ENCODE data around the gene GSE1.
A peak's percentile ranks its signal among the peaks of the same experiment; 100 is the strongest.

Gene GSE1

GRCh38 chr16:85601730-85602401 lies 11.3 kb upstream of the GSE1 start:
- DNase-seq (ENCODE audit: low read depth, low spot score) = no peak
- no peak overlapping the region for H3K4me3 ChIP-seq (ENCODE audit: low read length)

DNA sequence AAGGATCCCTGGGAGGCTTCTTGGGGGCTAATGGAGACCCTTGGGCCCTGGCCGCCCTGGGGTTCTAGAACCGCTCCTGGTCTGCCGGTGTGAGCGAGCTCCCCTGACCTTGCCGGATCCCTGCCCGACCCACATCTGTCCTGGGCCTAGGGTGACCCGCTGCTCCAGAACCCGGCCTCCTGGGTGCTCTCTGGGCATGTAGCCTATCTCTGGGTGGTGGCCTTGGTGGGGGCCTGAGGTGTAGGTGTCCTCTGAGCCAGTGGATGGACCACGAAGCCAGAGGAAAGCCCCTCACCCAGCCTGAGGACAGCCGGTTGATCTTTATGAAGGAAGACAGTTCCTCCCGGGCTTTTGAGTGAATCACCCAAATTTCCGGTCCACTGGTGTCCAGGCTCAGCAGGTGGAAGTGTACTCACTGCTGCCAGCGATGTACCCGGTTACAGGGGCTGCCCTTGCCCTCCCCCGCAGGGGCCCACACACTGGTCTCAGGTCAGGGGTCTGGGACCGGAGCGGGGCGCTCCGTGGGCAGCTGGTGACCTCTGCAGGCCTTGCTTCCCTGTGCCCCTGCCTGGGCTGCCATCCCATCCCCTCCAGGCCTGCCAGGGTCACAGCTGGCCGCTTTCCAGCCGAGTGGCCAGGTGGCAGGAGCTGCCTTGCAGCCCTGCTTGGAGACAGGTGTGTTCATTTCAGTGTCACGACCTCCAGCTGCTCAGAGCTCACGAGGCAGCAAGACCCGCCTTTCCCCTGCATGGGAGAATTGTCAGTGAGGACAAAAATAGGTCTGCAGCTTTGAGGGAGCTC lies 10.5 kb upstream of the GSE1 start:
- no peak overlapping the region for H3K4me3 ChIP-seq (ENCODE audit: low read length)
- DNase-seq (ENCODE audit: low read depth, low spot score) = no peak

DNA sequence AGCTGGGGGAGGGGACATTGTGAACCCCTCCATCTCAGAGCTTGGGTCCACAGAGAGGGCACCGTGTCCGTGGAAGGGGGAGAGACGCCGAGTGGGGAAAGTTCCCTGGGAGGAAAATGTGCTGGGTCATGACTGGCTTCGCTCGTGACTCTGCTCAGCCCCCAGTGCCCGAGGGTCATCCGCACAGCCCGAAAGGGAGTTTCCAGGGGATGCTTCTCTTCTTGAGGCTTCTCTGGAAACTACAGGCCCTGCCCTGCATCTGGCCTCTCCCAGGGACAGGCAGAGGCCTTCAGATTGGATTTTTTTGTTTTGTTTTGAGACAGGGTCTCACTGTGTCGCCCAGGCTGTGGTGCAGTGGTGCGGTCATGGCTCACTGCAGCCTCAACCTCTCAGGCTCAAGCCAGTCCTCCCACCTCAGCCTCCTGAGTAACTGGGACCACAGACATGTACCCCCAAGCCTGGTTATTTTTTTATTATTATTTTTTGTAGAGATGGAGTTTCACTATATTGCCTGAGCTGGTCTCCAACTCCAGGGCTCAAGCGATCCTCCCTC lies 9.8 kb upstream of the GSE1 start:
- DNase-seq (ENCODE audit: low read depth, low spot score) = no peak
- no peak overlapping the region for H3K4me3 ChIP-seq (ENCODE audit: low read length)

DNA sequence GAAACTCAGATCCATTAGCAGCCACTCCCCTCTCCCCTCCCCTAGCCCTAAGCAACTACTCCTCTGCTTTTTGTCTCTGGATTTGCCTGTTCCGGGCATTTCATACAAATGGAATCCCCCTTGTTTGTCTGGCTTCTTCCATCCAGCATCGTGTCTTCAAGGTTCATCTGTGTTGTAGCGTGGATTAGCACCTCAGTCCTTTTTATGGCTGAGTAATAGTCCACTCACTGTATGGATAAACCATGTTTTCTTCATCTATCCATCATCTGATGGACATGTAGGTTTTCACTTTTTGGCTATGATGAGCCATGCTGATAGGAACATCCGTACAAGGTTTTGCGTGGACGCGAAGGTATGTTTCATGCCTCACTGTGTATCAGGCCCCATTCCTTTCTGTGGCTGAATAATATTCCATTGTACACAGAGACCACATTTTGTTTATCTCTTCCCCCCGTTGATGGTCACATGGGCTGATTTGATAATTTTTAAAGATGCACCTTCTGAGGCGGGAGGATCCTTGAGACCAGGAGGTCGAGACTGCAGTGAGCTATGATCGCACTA lies 8.9 kb upstream of the GSE1 start:
- H3K4me3 ChIP-seq (ENCODE audit: low read length) = no peak overlapping the region

GRCh38 chr16:85605051-85605911 lies 7.8 kb upstream of the GSE1 start:
- no peak for DNase-seq (ENCODE audit: low read depth, low spot score)

More for the DNA sequence above, 8.9 kb upstream of the GSE1 start:
- no peak for DNase-seq (ENCODE audit: low read depth, low spot score)

GRCh38 chr16:85605912-85606841 lies 6.9 kb upstream of the GSE1 start:
- no peak overlapping the region for H3K4me3 ChIP-seq (ENCODE audit: low read length)
- no peak for DNase-seq (ENCODE audit: low read depth, low spot score)

More at GRCh38 chr16:85605051-85605911, 7.8 kb upstream of the GSE1 start:
- no peak overlapping the region for H3K4me3 ChIP-seq (ENCODE audit: low read length)

- no peak for DNase-seq (ENCODE audit: low read depth, low spot score)
- peak overlapping the region; percentile 45 for H3K4me3 ChIP-seq (ENCODE audit: low read length)
Measured at GRCh38 chr16:85606904-85607303, 6.2 kb upstream of the GSE1 start.

DNA sequence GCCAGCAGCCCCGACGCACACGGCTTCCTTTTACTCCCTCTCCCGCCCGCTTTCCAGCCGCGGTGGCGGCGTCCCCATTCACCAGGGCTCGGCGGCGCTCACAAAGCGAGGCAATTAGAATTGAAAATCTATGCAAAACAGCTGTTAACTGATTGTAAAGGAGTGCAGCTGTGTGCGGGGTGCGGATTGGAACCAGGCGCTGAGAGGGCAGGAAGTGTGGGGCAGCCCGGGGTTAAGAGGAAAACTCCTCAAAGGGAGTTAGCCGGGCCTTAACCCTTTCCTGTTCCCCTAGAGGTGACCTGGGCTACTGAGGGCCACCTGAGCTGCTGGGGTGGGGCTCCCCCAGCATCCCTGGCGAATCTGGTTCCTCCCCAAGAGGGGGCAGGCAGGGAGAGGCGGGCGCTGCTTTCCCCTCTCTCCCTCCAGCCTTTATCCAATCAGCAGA lies 5.8 kb upstream of the GSE1 start:
- peak; percentile 87 for DNase-seq (ENCODE audit: low read depth, low spot score)
- peak overlapping the region; percentile 45 for H3K4me3 ChIP-seq (ENCODE audit: low read length)

DNA sequence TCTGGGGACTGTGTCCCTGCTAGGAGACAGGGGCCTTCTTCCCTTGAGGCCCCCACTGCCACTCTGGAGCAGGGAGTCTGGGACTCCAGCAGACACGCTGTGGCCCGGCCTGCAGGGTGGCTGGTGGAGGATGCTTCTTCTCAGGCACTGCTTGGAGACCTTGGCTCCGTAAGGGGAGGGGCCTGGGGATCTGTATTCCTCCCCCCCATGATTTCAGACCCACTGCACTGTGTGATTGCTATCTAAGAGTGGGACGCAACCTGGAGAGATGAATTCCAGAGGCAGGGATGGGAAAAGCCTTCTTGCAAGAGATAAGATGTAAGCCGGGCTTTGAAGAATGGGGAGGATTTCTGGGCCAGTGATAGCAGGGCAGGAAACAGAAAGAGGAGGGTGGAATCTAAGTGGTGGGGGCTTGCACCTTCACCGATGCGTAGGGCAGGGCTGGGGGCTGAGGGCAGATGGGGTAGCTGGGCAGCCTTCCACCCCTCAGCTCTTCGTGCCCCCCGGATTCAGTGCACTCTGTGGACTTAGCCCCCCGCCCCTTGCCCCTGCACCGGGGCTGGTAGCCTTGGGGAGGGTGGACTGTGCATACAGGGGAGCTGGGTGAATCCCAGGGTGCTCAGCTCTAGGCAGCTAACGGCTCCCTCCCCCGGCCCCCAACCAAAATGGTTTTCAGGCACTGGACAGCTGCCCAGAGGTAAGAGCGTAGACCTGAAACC lies 5.2 kb upstream of the GSE1 start:
- DNase-seq (ENCODE audit: low read depth, low spot score) = peak; percentile 45
- H3K4me3 ChIP-seq (ENCODE audit: low read length) = peak overlapping the region; percentile 45

GRCh38 chr16:85608515-85608885 lies 4.6 kb upstream of the GSE1 start:
- no peak overlapping the region for H3K4me3 ChIP-seq (ENCODE audit: low read length)
- DNase-seq (ENCODE audit: low read depth, low spot score) = no peak

DNA sequence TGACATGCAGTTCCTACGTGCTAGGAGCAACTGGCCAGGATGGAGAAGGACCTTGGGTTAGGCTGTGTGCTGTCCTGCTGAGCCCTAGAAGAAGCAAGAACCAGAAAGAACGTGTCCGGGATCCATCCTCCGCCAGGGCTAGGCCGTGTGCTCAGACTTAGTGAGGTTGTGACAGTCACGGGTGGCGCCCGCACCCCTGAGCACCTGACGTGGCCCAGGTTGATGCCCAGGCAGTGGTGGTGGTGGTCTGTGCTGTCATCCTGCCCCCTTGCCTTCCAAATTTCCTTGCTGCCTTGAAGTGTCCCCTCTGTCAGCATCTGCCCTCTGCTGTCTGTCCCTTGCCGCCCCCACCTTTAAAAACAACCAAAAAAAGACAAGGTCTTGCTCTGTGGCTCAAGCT lies 4.2 kb upstream of the GSE1 start:
- H3K4me3 ChIP-seq (ENCODE audit: low read length) = no peak overlapping the region
- no peak for DNase-seq (ENCODE audit: low read depth, low spot score)

DNA sequence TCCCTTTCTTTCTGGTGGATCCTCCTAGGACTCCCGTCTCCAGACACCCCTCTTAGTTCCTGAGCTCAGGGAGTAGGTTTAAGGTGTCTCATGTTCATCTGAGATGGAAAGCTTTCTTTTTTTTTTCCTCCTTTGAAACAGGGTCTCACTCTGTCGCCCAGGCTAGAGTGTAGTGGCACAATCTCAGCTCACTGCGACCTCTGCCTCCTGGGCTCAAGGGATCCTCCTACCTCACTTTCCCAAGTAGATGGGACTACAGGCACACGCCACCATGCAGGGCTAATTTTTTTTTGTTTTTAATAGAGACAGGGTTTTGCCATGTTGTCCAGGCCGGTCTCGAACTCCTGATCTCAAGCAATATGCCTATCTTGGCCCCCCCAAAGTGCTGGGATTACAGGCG lies 3.6 kb upstream of the GSE1 start:
- DNase-seq (ENCODE audit: low read depth, low spot score) = no peak
- H3K4me3 ChIP-seq (ENCODE audit: low read length) = no peak overlapping the region

DNA sequence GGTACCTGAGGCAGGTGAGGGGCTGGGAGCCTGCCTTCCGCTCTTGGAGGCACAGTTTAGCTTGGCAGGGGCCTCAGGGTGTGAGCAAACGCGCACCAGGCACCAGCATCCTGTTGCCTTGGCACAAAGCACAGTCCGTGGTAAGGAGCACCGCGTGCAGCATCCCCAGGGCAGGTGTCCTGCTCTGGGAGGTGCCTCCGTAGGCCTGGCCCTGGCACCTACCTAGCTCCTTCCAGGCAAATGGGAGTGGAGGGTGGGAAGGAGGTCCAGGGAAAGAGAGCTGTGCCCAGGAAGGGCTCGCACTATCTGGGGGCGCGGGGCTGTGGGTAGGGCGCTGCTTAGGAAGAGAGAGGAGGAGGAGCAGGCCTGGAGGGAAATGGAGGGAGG lies 3.1 kb upstream of the GSE1 start:
- DNase-seq (ENCODE audit: low read depth, low spot score) = peak; percentile 51
- peak overlapping the region; percentile 41 for H3K4me3 ChIP-seq (ENCODE audit: low read length)

- H3K4me3 ChIP-seq (ENCODE audit: low read length) = peak overlapping the region; percentile 74
- peak; percentile 87 for DNase-seq (ENCODE audit: low read depth, low spot score)
Measured at GRCh38 chr16:85610446-85611193, 2.5 kb upstream of the GSE1 start.

- no peak for DNase-seq (ENCODE audit: low read depth, low spot score)
- H3K4me3 ChIP-seq (ENCODE audit: low read length) = peak overlapping the region; percentile 74
Measured at GRCh38 chr16:85611194-85611443, 2.0 kb upstream of the GSE1 start.

DNA sequence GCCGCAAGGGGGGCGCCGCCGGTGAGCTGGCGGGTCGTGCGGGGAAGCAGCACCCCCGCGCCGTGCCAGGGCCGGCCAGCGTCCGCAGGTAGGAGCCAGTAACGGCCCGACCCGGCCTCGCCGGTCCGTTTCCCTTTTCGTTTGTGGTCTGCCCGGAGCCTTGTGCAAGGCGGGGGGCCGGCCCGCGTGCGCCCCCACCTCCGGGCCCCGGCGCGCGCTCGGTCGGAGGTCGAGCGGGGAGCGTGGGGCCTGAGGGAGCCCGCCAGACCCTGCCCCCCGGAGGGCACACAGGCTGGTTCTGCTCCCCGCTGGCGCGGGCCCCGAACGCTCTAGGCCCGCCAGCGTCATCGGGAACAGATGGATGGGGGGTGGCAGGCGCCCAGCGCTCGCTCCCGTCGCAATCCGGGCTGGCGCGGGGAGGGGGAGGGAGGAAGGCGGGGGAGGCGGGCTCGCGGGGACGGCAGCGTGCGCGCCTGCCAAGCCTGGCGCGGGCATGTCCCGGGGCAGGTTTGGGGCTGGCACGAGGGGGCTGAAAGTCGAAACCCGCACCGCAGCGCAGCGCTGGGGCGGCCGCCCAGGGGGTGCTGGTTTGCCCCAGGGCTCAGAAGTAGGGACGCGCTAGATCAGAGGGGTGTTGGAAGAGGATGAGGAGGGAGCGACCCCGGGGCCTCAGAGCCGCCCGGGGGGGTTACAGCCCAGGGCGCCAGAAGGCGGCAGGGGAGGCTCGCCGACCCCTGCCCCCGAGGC lies 1.5 kb upstream of the GSE1 start:
- peak overlapping the region; percentile 74 for H3K4me3 ChIP-seq (ENCODE audit: low read length)

More for the DNA sequence above, 1.5 kb upstream of the GSE1 start:
- DNase-seq (ENCODE audit: low read depth, low spot score) = peak; percentile 79
